Testis (tissue), 2 donors: ENCODE data around the gene OR6C74.

Experiments
- POLR2A ChIP-seq: fragments of 450-650 bp; IDR thresholded peaks from one replicate; pipeline ENCODE4 v1.6.1; 2017; ENCODE audit warnings: antibody characterized with exemption, mild to moderate bottlenecking, moderate library complexity
- TF ChIP-seq, protein P1 (sequence below), 3 experiments: fragments of 450-650 bp in 2 of 3; fragments of 200-600 bp in 1 of 3; sonication (generic) in 1 of 3; IDR thresholded peaks; one replicate each; pipeline ENCODE4 v1.5.1; 2016 to 2019; ENCODE audit warnings: antibody characterized with exemption in 3 of 3, mild to moderate bottlenecking in 2 of 3, moderate library complexity in 1 of 3

DNA sequence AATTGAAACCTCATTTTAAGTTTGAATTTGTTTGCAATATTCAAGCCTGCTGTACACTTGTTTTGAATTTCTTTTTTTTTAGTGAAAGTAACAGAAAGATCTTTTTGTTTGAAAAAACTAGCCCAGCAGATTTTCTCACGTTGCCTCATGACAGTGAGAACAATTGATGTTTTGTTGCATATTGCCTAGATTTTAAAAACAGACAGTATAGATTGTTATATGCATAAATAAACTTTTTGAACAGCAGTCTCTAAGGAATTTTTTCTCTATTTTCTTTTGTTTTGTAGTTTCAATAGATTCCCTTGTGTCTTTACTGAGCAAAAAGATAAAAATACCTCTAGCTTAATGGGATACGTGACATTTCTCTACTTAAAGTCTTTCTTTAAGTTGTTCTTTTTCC, 36.6 kb downstream of the OR6C74 start:
- TF ChIP-seq, protein P1, sequence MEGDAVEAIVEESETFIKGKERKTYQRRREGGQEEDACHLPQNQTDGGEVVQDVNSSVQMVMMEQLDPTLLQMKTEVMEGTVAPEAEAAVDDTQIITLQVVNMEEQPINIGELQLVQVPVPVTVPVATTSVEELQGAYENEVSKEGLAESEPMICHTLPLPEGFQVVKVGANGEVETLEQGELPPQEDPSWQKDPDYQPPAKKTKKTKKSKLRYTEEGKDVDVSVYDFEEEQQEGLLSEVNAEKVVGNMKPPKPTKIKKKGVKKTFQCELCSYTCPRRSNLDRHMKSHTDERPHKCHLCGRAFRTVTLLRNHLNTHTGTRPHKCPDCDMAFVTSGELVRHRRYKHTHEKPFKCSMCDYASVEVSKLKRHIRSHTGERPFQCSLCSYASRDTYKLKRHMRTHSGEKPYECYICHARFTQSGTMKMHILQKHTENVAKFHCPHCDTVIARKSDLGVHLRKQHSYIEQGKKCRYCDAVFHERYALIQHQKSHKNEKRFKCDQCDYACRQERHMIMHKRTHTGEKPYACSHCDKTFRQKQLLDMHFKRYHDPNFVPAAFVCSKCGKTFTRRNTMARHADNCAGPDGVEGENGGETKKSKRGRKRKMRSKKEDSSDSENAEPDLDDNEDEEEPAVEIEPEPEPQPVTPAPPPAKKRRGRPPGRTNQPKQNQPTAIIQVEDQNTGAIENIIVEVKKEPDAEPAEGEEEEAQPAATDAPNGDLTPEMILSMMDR (IDR thresholded peaks at IDR 0.05) = no peak
- TF ChIP-seq POLR2A = no peak
